ENCODE measurements around the gene PGBD4.
"Not testable (repeated sequence)": the region's sequence is repeated elsewhere in the genome, so short reads cannot be mapped to it uniquely, and the experiment has no call there.

The PGBD4 gene

GRCh38 chr15:34114739-34115138 lies 12.9 kb downstream of the PGBD4 start:
- DNase-seq: no peak

GRCh38 chr15:34116620-34117019 lies 14.7 kb downstream of the PGBD4 start:
- no peak for DNase-seq

- peak; percentile 35 for DNase-seq
Observed at GRCh38 chr15:34119291-34119690, 17.4 kb downstream of the PGBD4 start.

DNA sequence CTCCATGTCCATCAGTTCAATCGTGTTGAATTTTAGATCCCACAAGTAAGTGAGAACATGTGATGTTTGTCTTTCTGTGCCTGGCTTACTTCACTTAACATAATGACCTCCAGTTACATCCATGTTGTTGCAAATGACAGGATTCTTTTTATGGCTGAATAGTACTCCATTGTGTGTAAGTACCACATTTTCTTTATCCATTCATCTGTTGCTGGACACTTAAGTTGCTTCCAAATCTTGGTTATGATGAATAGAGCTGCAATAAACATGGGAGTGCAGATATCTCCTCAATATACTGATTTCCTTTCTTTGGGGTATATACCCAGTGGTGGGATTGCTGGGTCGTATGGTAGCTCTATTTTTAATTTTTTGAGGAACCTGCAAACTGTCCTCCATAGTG lies 18.5 kb downstream of the PGBD4 start:
- DNase-seq: not testable (repeated sequence)

DNA sequence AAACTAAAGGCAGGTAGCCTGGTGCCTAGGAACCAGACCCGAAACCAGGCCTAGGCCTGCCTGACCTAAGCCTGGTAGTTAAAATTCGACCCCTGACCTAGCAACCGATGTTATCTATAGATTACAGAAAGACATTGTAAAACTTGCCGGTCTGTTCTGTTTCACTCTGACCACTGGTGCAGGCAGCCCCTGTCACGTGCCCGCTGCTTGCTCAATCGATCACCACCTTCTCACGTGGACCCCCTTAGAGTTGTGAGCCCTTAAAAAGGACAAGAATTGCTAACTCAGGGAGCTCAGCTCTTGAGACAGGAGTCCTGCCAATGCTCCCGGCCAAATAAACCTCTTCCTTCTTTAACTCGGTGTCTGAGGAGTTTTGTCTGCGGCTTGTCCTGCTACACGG lies 19.9 kb downstream of the PGBD4 start:
- DNase-seq: not testable (repeated sequence)

- peak; percentile 93 for DNase-seq
Observed at GRCh38 chr15:34122771-34123183, 20.9 kb downstream of the PGBD4 start.

DNA sequence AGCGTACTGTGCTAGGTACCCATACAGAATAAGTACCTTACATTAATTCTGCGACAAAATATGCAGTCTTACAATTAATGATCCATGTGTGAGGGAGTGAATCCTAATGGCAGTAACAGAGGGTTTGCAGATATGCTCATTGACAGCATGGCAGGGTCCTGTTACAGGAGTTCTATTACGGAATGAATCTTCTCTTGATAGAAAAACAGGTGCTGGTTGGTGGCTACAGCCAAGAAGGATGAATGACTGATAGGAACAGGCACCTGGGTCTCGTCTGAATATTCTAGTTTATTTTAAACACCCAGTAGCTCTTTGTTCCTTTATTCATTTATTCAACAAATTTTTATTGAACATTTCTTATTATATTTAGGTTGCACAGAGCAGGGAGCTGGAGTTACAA lies 22.8 kb downstream of the PGBD4 start:
- no peak for DNase-seq

GRCh38 chr15:34125945-34126344 lies 24.1 kb downstream of the PGBD4 start:
- no peak for DNase-seq

DNA sequence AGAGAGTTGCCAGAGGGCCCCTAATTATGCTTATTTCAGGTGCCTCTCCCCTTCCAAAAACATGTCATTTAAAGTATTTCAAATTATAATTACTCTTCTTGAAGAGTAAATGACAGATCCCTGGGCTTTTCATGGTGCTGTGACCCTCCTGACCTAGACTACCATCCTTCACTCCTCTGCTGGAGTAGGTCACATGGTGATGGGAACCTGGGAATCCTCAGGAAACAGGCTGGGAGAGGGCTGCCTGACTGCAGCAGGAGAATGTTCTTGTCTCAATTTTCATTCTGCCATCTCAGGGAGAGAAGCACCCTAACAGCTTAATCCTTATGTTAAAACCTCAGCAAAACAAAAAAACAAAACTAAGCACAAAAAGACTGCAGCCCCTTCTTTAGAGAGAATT lies 24.6 kb downstream of the PGBD4 start:
- no peak for DNase-seq

GRCh38 chr15:34128898-34129297 lies 27.0 kb downstream of the PGBD4 start:
- DNase-seq: no peak

DNA sequence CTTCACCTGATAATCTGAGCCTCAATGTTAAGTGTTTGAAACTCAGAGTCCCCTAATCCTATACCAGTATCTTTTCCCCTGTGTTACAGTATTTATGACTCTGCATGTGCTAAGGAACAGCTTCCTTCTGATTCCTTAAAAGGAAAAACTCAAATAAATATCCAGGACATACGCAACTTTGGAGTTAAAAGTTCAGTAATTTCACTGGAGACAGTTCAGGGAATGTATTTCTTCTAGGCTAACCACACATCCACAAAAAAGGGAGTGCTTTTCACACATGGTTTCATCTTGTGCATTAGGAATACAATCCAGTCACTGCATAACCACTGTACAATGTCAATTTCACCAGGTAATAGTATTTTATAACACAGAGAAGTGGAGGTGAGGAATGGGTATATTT lies 31.0 kb downstream of the PGBD4 start:
- DNase-seq: no peak

GRCh38 chr15:34133511-34133910 lies 31.6 kb downstream of the PGBD4 start:
- no peak for DNase-seq

- DNase-seq: no peak
Observed at GRCh38 chr15:34147371-34148140, 45.7 kb downstream of the PGBD4 start.

GRCh38 chr15:34154725-34155204 lies 52.9 kb downstream of the PGBD4 start:
- DNase-seq: peak; percentile 67

DNA sequence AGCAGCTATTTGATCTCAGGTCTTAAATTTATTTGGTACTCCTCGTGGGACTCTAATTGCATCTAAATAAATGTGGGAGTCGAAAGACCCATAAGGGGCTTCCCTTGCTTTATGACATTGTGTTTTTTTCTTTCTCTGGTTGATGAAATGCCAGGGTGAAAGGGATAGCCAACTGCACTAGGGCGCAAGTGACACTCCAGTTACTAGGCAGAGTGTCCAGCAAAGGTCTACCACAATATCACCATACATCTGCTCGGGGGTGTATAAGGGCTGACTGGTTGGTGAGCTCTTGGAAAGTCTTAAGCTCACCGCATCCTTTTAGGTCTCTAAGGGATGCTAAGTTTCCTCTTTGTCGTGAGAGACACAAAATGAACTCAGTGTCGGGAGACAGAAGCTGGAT lies 54.0 kb downstream of the PGBD4 start:
- no peak for DNase-seq

Data from HCEC 1CT (cell line).